Measurements from ENCODE around the gene ZNF273.
"Not testable (repeated sequence)": the region's sequence is repeated elsewhere in the genome, so short reads cannot be mapped to it uniquely, and the experiment has no call there.

ZNF273 gene

DNA sequence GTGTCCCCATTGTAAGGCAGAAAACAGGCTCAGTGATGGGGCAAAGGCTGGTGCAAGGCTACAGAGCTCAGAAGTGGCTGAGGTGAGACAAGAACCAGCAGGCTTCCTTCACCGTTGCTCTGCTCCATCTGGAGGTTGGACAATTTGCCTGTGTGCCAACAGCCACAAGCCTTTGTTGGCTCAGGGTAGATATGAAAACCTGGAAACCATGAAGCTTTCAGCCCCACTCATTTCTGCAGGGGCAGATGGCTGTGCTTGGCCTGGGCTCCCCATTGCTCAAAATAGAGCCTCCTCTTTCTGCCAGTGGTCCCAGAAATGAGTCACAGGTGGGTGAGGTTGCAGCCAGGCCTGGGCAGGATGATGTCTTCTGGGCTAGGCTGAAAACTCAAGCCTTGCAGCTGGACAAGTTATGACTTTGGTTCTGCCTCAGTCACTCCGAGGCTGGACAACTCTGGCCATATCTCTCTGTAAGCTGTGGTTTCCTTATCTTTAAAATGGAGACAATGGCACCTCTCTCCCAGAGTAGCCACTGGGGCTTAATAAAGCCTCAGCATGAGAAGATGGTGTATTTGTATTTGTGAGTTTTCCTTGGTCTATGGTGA, 12.2 kb upstream of the ZNF273 start:
- no peak for DNase-seq

GRCh38 chr7:64891363-64892081, 11.6 kb upstream of the ZNF273 start:
- DNase-seq: not testable (repeated sequence)

DNA sequence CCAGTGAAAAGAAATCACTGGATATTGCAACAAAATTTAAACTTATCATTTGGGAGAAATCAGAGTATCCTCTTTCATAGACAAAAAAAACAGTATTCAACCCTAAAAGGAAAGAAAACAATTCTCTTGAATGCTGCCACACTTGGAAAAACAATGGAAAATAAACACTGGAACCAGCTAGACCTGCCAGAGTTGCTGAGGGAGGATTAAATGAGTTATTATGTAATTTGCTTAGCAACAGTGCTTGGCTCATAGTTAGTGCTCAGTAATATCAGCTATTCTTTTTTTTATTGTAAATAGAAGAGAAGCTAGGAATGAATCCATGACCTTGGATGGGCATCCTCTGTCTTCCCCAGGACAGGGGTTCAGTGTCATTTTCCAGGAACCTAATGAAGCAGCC, 11.0 kb upstream of the ZNF273 start:
- DNase-seq: no peak

DNA sequence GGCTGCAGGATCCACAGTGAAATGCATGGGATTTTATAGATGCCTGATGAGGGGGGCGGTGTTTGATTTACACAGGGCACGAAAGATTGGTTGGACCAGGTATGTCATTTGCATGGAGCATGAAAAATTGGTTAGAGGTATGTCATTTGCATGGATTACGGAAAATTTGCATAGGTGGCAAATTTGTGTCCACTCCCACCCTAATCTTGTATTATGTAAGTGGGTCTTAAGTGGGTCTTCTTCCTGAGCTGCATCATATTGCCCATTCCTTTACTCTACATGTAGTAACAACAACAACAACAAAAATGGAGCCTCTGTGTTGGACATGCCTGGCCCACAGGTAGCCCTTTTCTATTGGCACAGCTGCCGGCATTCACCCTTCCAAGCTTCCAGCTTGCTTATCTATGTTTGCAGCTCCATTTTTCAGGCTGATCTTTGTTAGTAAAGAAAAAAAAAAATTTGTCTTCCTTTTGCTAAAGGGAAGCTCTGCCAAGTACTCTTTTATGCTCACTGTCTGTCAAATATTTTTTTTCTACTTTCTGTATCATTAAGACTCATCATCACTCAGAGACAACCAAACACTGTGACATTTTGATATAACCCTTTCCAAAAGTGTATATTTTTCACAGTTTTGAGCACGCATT, 10.3 kb upstream of the ZNF273 start:
- no peak for DNase-seq

GRCh38 chr7:64893401-64893800, 9.7 kb upstream of the ZNF273 start:
- DNase-seq: no peak

DNA sequence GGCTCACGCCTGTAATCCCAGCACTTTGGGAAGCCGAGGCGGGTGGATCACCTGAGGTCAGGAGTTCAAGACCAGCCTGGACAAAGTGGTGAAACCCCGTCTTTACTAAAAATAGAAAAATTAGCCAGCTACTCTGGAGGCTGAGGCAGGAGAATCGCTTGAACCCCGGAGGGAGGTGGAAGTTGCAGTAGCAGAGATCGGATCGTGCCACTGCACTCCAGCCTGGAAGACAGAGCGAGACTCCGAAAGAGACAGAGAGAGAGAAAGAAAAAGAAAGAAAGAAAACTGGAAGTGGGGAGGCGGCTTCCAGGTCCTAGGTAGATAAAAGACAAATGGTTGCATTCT, 640 bp upstream of the ZNF273 start:
- not testable (repeated sequence) for DNase-seq

GRCh38 chr7:64904008-64904407, 935 bp downstream of the ZNF273 start:
- DNase-seq: no peak

- DNase-seq: no peak
Observed at GRCh38 chr7:64905133-64905532, 2.1 kb downstream of the ZNF273 start.

- DNase-seq: no peak
Observed at GRCh38 chr7:64905547-64905946, 2.5 kb downstream of the ZNF273 start.

DNA sequence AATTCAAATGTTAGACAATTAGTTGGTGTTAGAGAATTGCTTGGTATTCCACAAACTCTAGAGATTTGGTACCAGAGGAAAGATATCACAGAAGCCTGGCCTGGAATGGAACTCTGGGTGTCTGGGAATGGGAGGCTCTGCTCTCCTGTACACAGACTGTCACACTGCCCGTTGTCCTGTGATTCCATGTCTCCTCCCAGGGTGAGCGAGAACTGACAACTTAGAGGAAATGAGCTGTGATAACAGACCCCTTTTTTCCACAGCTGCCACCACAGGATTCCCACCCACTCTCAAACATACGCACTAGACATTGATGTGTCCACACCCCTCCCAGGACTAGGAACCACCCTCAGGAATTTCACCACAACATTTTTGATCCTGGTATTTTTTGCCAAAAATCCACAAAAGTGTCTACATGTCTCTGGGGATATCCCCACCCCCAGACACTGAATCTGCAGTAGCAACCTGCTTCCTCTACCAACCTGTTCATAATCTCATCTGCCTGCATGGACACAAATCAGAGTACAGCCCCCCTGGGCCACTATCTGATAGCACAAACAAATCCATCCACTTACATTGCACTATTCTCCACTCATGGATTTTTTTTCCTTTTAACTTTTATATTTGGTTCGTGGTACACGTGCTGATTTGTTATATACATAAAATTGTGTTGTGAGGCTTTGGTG, 4.7 kb downstream of the ZNF273 start:
- DNase-seq: no peak

- DNase-seq: no peak
Observed at GRCh38 chr7:64908358-64908757, 5.3 kb downstream of the ZNF273 start.

- no peak for DNase-seq
Observed at GRCh38 chr7:64914557-64914956, 11.5 kb downstream of the ZNF273 start.

- not testable (repeated sequence) for DNase-seq
Observed at GRCh38 chr7:64915301-64915700, 12.2 kb downstream of the ZNF273 start.

- DNase-seq: not testable (repeated sequence)
Observed at GRCh38 chr7:64928252-64929187, 25.4 kb downstream of the ZNF273 start.

DNA sequence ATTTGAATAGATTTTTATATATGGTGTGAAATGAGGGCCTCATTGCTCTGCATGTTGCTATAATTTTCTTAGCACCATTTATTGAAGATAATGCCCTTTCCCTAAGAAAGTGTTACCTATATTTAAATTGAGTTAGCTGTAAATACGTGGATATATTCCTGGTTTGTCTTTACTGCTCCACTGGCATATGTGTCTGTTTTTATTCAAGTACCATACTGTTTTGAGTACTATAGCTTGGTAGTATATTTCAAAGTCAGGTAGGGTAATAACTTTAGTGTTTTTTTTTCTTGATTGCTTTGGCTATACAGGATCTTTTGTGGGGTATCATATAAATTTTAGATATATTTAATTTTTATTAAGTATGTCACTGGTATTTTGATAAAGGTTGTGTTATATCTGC, 31.4 kb downstream of the ZNF273 start:
- no peak for DNase-seq

DNA sequence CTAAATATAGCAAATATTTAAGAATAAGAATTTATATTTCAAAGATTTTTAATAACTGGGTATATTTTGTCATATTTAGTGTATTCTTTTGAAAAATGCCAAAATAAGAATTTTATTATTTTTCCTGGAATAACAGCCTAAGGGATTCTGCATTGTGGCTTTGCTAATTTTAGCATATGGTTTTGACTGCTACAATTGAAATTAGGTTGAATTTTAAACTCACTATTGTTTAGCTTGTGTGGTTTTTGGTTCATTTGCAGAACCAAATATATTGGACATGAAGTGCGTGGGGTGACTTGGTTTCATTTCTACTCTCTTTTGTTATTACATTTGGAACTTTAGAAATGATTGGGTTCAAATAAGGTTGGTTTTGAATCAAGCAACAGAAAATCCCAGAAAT, 35.5 kb downstream of the ZNF273 start:
- DNase-seq: no peak

DNA sequence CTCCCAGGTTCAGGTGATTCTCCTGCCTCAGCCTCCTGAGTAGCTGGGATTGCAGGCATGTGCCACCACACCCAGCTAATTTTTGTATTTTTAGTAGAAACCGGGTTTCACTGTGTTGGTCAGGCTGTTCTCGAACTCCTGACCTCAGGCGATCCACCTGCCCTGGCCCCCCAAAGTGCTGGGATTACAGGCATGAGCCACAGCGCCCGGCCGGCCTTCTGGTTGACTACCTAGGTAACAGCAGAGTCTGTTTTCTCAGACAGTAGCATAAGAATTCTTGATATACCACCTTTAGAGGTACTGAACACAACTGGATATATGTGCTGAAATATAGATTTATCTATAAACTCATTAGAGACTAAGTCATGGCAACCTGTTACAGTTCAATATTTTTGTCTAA, 36.9 kb downstream of the ZNF273 start:
- DNase-seq: not testable (repeated sequence)

DNA sequence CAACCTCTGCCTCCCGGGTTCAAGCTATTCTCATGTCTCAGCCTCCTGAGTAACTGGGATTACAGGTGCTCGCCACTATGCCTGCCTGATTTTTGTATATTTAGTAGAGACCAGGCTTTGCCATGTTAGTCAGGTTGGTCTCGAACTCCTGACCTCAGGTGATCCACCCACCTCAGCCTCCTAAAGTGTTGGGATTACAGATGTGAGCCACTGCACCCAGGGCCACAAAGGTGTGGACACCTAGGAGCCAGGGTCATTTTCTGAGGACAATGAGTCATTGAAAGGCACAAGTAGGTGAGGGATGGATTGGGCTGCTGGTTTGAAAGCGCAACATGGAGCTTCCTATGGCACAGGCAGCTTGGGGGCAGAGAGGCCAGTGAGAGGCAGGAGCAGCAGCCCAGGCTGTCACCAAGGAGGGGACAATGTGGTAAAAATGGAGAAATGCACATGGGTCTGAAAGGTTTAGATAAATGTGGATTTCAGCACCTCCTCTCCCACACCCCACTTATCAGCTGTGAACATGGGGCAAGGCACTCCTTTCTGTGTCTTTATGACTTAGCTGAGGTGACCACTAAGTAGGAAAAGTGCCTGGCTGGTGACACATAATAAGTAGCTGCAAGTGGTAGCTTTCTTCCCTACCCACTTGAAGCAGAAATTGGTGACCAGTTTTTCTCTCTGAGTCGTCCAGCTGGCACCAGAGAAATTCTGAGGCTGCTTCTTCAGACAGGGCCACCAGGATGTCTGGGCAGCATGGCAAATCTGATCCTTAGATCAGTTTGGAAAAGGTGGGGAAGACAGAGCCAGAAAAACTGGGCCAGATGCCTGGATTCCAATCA, 41.8 kb downstream of the ZNF273 start:
- DNase-seq: not testable (repeated sequence)

- DNase-seq: no peak
Observed at GRCh38 chr7:64945503-64946175, 42.6 kb downstream of the ZNF273 start.

- no peak for DNase-seq
Observed at GRCh38 chr7:64946772-64947171, 43.7 kb downstream of the ZNF273 start.

All from kidney glomerular epithelial cell (primary cell).